Tibial nerve (tissue), 4 donors: ENCODE results near the gene SLC25A44. TPM values are rescaled to one million over a fixed set of nuclear protein-coding genes. Genes with fewer than 3 reads are reported as not detected.

Source experiments
- DNase-seq, 2 donors: peaks; one replicate each; pipeline ENCODE4 v3.0.0-alpha.2; 2019; ENCODE audit warnings: low spot score in 2 of 2
- H3K27ac ChIP-seq, 4 donors: fragments of 200-600 bp; sonication (generic) in 3 of 4; one replicate each; pipeline ENCODE4 v1.5.1; 2017 to 2019; ENCODE audit warnings: mild to moderate bottlenecking in 1 of 4
- H3K27me3 ChIP-seq, 2 donors: fragments of 200-600 bp; sonication (generic) in 1 of 2; one replicate each; pipeline versions ENCODE4 v1.5.1 to v1.6.0; 2017 to 2019
- H3K36me3 ChIP-seq, 3 donors: fragments of 200-600 bp; sonication (generic); one replicate each; pipeline ENCODE4 v1.5.1; 2018 to 2019
- H3K4me1 ChIP-seq, 4 donors: fragments of 200-600 bp; sonication (generic) in 3 of 4; one replicate each; pipeline ENCODE4 v1.5.1; 2017 to 2019
- H3K4me3 ChIP-seq, 4 donors: fragments of 200-600 bp; sonication (generic) in 3 of 4; one replicate each; pipeline ENCODE4 v1.5.1; 2017 to 2019; ENCODE audit warnings: mild to moderate bottlenecking in 1 of 4, moderate library complexity in 1 of 4
- H3K9me3 ChIP-seq, 4 donors: fragments of 200-600 bp; sonication (generic) in 3 of 4; one replicate each; pipeline ENCODE4 v1.5.1; 2017 to 2019
- CTCF ChIP-seq, 5 experiments: fragments of 200-600 bp in 3 of 5; fragments of 450-650 bp in 2 of 5; sonication (generic) in 3 of 5; IDR thresholded peaks; one replicate each; pipeline ENCODE4 v1.5.1; 2016 to 2019; ENCODE audit warnings: antibody characterized with exemption in 5 of 5, mild to moderate bottlenecking in 3 of 5, moderate library complexity in 2 of 5
- EP300 ChIP-seq, 2 donors: sonication (generic); formaldehyde crosslinking; IDR thresholded peaks; one replicate each; pipeline ENCODE4 v1.6.1; 2017; ENCODE audit warnings: antibody characterized with exemption in 2 of 2, mild to moderate bottlenecking in 1 of 2
- POLR2A ChIP-seq, 2 donors: fragments of 450-650 bp; IDR thresholded peaks; one replicate each; pipeline ENCODE4 v1.6.1; 2017; ENCODE audit warnings: antibody characterized with exemption in 2 of 2, mild to moderate bottlenecking in 2 of 2, moderate library complexity in 2 of 2
- WGBS, 2 donors: methylation state at CpG; one replicate each; pipeline ENCODE4 v1.1.5; 2018; 5-methylcytosine and 5-hydroxymethylcytosine counted together
- total RNA-seq, 4 donors: library from RNA; depleted of rRNA; stranded (reverse); fragments of >200 nt; gene quantifications; one replicate each; pipeline ENCODE4 v1.1.0, GENCODE V29; 2016

SLC25A44 gene
- total RNA-seq, 4 donors from 2014 or later, result 9.4 to 25.5 (median 13.6) TPM

- 45 to 61% methylated on average over 7 to 9 of the region's 10 CpGs for WGBS, 2 donors
- peaks cover 0 to 30% (median 26%) of the 10 kb centered on the region in 4 donors for H3K4me1 ChIP-seq
- H3K27me3 ChIP-seq, result no peaks in the 10 kb centered on the region
- TF ChIP-seq CTCF (IDR thresholded peaks at IDR 0.05) (no peak), POLR2A (IDR thresholded peaks at IDR 0.05) (no peak), EP300 (IDR thresholded peaks at IDR 0.05) (no peak)
- peak overlapping the region in 1 of 4 donors; percentile 9 for H3K27ac ChIP-seq
- peaks cover 0 to 62% (median 10%) of the 10 kb centered on the region in 3 donors for H3K36me3 ChIP-seq
- DNase-seq, result no peak
- no peaks in the 10 kb centered on the region for H3K9me3 ChIP-seq
- no peak overlapping the region for H3K4me3 ChIP-seq
Observed at GRCh38 chr1:156242738-156243137, 48.8 kb downstream of the SLC25A44 start.

- Histone ChIP-seq H3K4me3 (no peak overlapping the region), H3K27me3 (no peaks in the 10 kb centered on the region), H3K9me3 (no peaks in the 10 kb centered on the region), H3K27ac (peak overlapping the region in 1 of 4 donors; percentile 2), H3K36me3 (peaks cover 0 to 51% (median 0%) of the 10 kb centered on the region in 3 donors), H3K4me1 (peaks cover 0 to 41% (median 28%) of the 10 kb centered on the region in 4 donors)
- TF ChIP-seq CTCF (IDR thresholded peaks at IDR 0.05) (no peak), EP300 (IDR thresholded peaks at IDR 0.05) (no peak), POLR2A (IDR thresholded peaks at IDR 0.05) (no peak)
- DNase-seq, result no peak
- WGBS, 2 donors, result 65 to 68% methylated on average over 2 of the region's 2 CpGs
Observed at GRCh38 chr1:156244126-156244525, 50.2 kb downstream of the SLC25A44 start.

- DNase-seq, result no peak
- no peaks in the 10 kb centered on the region for H3K27me3 ChIP-seq
- H3K4me3 ChIP-seq, result no peak overlapping the region
- TF ChIP-seq POLR2A (IDR thresholded peaks at IDR 0.05), result no peak
- no peak for TF ChIP-seq EP300 (IDR thresholded peaks at IDR 0.05)
- TF ChIP-seq CTCF (IDR thresholded peaks at IDR 0.05), result no peak
- peak overlapping the region in 2 of 4 donors; percentile 16 to 85 for H3K27ac ChIP-seq
- peaks cover 0 to 51% (median 0%) of the 10 kb centered on the region in 3 donors for H3K36me3 ChIP-seq
- no peaks in the 10 kb centered on the region for H3K9me3 ChIP-seq
- peaks cover 0 to 47% (median 28%) of the 10 kb centered on the region in 4 donors for H3K4me1 ChIP-seq
- WGBS, 2 donors, result 87% methylated on average over 17 of the region's 17 CpGs
Observed at GRCh38 chr1:156244712-156245111, 50.8 kb downstream of the SLC25A44 start.

GRCh38 chr1:156245451-156246232, 51.7 kb downstream of the SLC25A44 start:
- Histone ChIP-seq H3K4me3 (peak overlapping the region in 3 of 4 donors; percentile 2 to 41 (median 26)), H3K9me3 (no peaks in the 10 kb centered on the region), H3K4me1 (peaks cover 0 to 53% (median 28%) of the 10 kb centered on the region in 4 donors), H3K27ac (peak overlapping the region in 3 of 4 donors; percentile 42 to 85 (median 46)), H3K27me3 (no peaks in the 10 kb centered on the region), H3K36me3 (peaks cover 0 to 53% (median 4%) of the 10 kb centered on the region in 3 donors)
- TF ChIP-seq EP300 (IDR thresholded peaks at IDR 0.05) (no peak), POLR2A (IDR thresholded peaks at IDR 0.05) (no peak), CTCF (IDR thresholded peaks at IDR 0.05) (no peak)
- no peak for DNase-seq
- 9 to 11% methylated on average over 32 to 51 of the region's 69 CpGs for WGBS, 2 donors

- Histone ChIP-seq H3K4me3 (peak overlapping the region; percentile 2 to 41 (median 15)), H3K27me3 (no peaks in the 10 kb centered on the region), H3K36me3 (peaks cover 0 to 53% (median 4%) of the 10 kb centered on the region in 3 donors), H3K9me3 (no peaks in the 10 kb centered on the region), H3K27ac (peak overlapping the region; percentile 56 to 85 (median 76)), H3K4me1 (peaks cover 0 to 55% (median 28%) of the 10 kb centered on the region in 4 donors)
- DNase-seq, result no peak
- 53 to 56% methylated on average over 10 of the region's 10 CpGs for WGBS, 2 donors
- TF ChIP-seq CTCF (IDR thresholded peaks at IDR 0.05) (no peak), EP300 (IDR thresholded peaks at IDR 0.05) (no peak), POLR2A (IDR thresholded peaks at IDR 0.05) (no peak)
Observed at GRCh38 chr1:156246241-156246780, 52.4 kb downstream of the SLC25A44 start.
